ENCODE measurements around the gene PPP1R12C.

GRCh38 chr19:55115446-55116065 lies 1.9 kb downstream of the PPP1R12C start:
- TF ChIP-seq, protein P1, sequence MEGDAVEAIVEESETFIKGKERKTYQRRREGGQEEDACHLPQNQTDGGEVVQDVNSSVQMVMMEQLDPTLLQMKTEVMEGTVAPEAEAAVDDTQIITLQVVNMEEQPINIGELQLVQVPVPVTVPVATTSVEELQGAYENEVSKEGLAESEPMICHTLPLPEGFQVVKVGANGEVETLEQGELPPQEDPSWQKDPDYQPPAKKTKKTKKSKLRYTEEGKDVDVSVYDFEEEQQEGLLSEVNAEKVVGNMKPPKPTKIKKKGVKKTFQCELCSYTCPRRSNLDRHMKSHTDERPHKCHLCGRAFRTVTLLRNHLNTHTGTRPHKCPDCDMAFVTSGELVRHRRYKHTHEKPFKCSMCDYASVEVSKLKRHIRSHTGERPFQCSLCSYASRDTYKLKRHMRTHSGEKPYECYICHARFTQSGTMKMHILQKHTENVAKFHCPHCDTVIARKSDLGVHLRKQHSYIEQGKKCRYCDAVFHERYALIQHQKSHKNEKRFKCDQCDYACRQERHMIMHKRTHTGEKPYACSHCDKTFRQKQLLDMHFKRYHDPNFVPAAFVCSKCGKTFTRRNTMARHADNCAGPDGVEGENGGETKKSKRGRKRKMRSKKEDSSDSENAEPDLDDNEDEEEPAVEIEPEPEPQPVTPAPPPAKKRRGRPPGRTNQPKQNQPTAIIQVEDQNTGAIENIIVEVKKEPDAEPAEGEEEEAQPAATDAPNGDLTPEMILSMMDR (IDR thresholded peaks at IDR 0.05): no peak
- no peak for TF ChIP-seq POLR2AphosphoS5 (IDR thresholded peaks at IDR 0.05)
